H9 (cell line): ENCODE data around the gene ARHGEF17. TPM values are rescaled to one million over a fixed set of nuclear protein-coding genes. Genes with fewer than 3 reads are reported as not detected.
A peak's percentile ranks its signal among the peaks of the same experiment; 100 is the strongest.

Experiments used
- DNase-seq: peaks from one replicate; pipeline ENCODE4 v3.0.0-alpha.2; 2017
- H2AFZ ChIP-seq: one replicate; pipeline ENCODE4 v1.6.1; 2013; ENCODE audit warnings: mild to moderate bottlenecking, low read length, control low read depth, moderate library complexity
- H2AK5ac ChIP-seq: 2 replicates; pipeline ENCODE4 v1.6.1; 2013; ENCODE audit warnings: low read length, control low read depth, mixed read lengths; ENCODE audit not compliant: insufficient read length
- H2BK120ac ChIP-seq: one replicate; pipeline ENCODE4 v1.6.1; 2013; ENCODE audit warnings: low read depth, mild to moderate bottlenecking, low read length, control low read depth, inconsistent platforms; ENCODE audit not compliant: poor library complexity, severe bottlenecking
- H2BK12ac ChIP-seq: 2 replicates; pipeline ENCODE4 v1.6.1; 2013; ENCODE audit warnings: low read length, control low read depth, mixed read lengths, low read depth; ENCODE audit not compliant: insufficient read length
- H2BK15ac ChIP-seq: 2 replicates; pipeline ENCODE4 v1.6.1; 2013; ENCODE audit warnings: low read depth, low read length, control low read depth
- H2BK20ac ChIP-seq: one replicate; pipeline ENCODE4 v1.6.1; 2013; ENCODE audit warnings: low read depth, mild to moderate bottlenecking, low read length, control low read depth, inconsistent platforms; ENCODE audit not compliant: poor library complexity, severe bottlenecking
- H2BK5ac ChIP-seq: 2 replicates; pipeline ENCODE4 v1.6.1; 2013; ENCODE audit warnings: low read length, control low read depth, mixed read lengths; ENCODE audit not compliant: insufficient read length
- H3K14ac ChIP-seq: 2 replicates; pipeline ENCODE4 v1.6.1; 2013; ENCODE audit warnings: low read length, control low read depth; ENCODE audit not compliant: insufficient read depth
- H3K18ac ChIP-seq: 2 replicates; pipeline ENCODE4 v1.6.1; 2013; ENCODE audit warnings: low read depth, mild to moderate bottlenecking, mixed read lengths, low read length, control low read depth; ENCODE audit not compliant: insufficient read length
- H3K23ac ChIP-seq: 2 replicates; pipeline ENCODE4 v1.6.1; 2013; ENCODE audit warnings: low read length, control low read depth, mixed read lengths, low read depth; ENCODE audit not compliant: insufficient read length
- H3K23me2 ChIP-seq: 2 replicates; pipeline ENCODE4 v1.6.1; 2013; ENCODE audit warnings: low read depth, mild to moderate bottlenecking, mixed read lengths, low read length, control low read depth; ENCODE audit not compliant: insufficient read length, poor library complexity, severe bottlenecking
- H3K27ac ChIP-seq: 2 replicates; pipeline ENCODE4 v1.5.1; 2013; ENCODE audit warnings: low read length, control low read depth, mixed read lengths, low read depth; ENCODE audit not compliant: insufficient read length
- H3K27me3 ChIP-seq: 2 replicates; pipeline ENCODE4 v1.6.1; 2013; ENCODE audit warnings: low read length, control low read depth, inconsistent platforms; ENCODE audit not compliant: insufficient read depth
- H3K4ac ChIP-seq: 2 replicates; pipeline ENCODE4 v1.6.1; 2013; ENCODE audit warnings: low read depth, mild to moderate bottlenecking, control low read depth, inconsistent platforms, low read length, moderate library complexity
- H3K4me1 ChIP-seq: 2 replicates; pipeline ENCODE4 v1.6.1; 2013; ENCODE audit warnings: low read length, control low read depth, inconsistent platforms; ENCODE audit not compliant: insufficient read depth
- H3K4me2 ChIP-seq: 2 replicates; pipeline ENCODE4 v1.6.1; 2013; ENCODE audit warnings: low read length, control low read depth, mixed read lengths; ENCODE audit not compliant: insufficient read length, insufficient read depth
- H3K56ac ChIP-seq: 2 replicates; pipeline ENCODE4 v1.6.1; 2013; ENCODE audit warnings: low read depth, mild to moderate bottlenecking, mixed read lengths, low read length, control low read depth; ENCODE audit not compliant: insufficient read length
- H3K79me1 ChIP-seq: 2 replicates; pipeline ENCODE4 v1.6.1; 2013; ENCODE audit warnings: low read depth, mild to moderate bottlenecking, moderate library complexity, low read length, control low read depth, inconsistent platforms; ENCODE audit not compliant: insufficient read depth, poor library complexity, severe bottlenecking
- H3K79me2 ChIP-seq: 2 replicates; pipeline ENCODE4 v1.6.1; 2013; ENCODE audit warnings: low read length, control low read depth, inconsistent platforms; ENCODE audit not compliant: insufficient read depth
- H3K9ac ChIP-seq: 2 replicates; pipeline ENCODE4 v1.6.1; 2013; ENCODE audit warnings: low read length, control low read depth, mixed read lengths; ENCODE audit not compliant: insufficient read length; ENCODE audit errors: extremely low read depth
- H3K9me3 ChIP-seq: one replicate; pipeline ENCODE4 v1.6.1; 2013; ENCODE audit warnings: low read depth, low read length, inconsistent platforms; ENCODE audit not compliant: control insufficient read depth
- H3T11ph ChIP-seq: one replicate; pipeline ENCODE4 v1.6.1; 2013; ENCODE audit warnings: mild to moderate bottlenecking, low read length, control low read depth, inconsistent platforms
- H4K20me1 ChIP-seq: one replicate; pipeline ENCODE4 v1.6.1; 2013; ENCODE audit not compliant: control insufficient read depth, insufficient read length, insufficient read depth
- H4K5ac ChIP-seq: 2 replicates; pipeline ENCODE4 v1.6.1; 2013; ENCODE audit warnings: low read depth, mild to moderate bottlenecking, mixed read lengths, low read length, control low read depth; ENCODE audit not compliant: insufficient read length
- H4K8ac ChIP-seq: replicated peaks from 2 replicates; pipeline ENCODE4 v1.6.1; 2013; ENCODE audit warnings: low read length, control low read depth, mixed read lengths, low read depth; ENCODE audit not compliant: insufficient read length
- H4K91ac ChIP-seq: 2 replicates; pipeline ENCODE4 v1.6.1; 2013; ENCODE audit warnings: low read depth, mild to moderate bottlenecking, moderate library complexity, mixed read lengths, low read length, control low read depth; ENCODE audit not compliant: insufficient read length
- H3K27ac Mint-ChIP-seq, 3 experiments: 2 replicates in 2 of 3; 3 replicates in 1 of 3; pipeline ENCODE4 v1.8.0; 2020 to 2021; ENCODE audit warnings: mixed read lengths in 3 of 3, mild to moderate bottlenecking in 1 of 3, moderate library complexity in 1 of 3
- H3K27me3 Mint-ChIP-seq: 2 replicates; pipeline ENCODE4 v1.8.0; 2021; ENCODE audit warnings: low read depth, mild to moderate bottlenecking, moderate library complexity, mixed read lengths
- H3K36me3 Mint-ChIP-seq, 3 experiments: 2 replicates in 2 of 3; 3 replicates in 1 of 3; pipeline ENCODE4 v1.8.0; 2020 to 2021; ENCODE audit warnings: low read depth in 3 of 3, mixed read lengths in 3 of 3; ENCODE audit not compliant: insufficient read depth in 1 of 3
- H3K4me1 Mint-ChIP-seq, 2 experiments: 2 replicates each; pipeline ENCODE4 v1.8.0; 2020; ENCODE audit warnings: mixed read lengths in 2 of 2
- H3K4me3 Mint-ChIP-seq, 2 experiments: 2 replicates in 1 of 2; 3 replicates in 1 of 2; pipeline ENCODE4 v1.8.0; 2020 to 2021; ENCODE audit warnings: mild to moderate bottlenecking in 2 of 2, mixed read lengths in 2 of 2, moderate library complexity in 1 of 2
- H3K9me3 Mint-ChIP-seq, 2 experiments: 2 replicates in 1 of 2; 3 replicates in 1 of 2; pipeline ENCODE4 v1.8.0; 2020; ENCODE audit warnings: mild to moderate bottlenecking in 2 of 2, mixed read lengths in 2 of 2, moderate library complexity in 1 of 2
- WGBS: extraction: QIAGEN DNeasy Blood & Tissue Kit; methylation state at CpG from one replicate; pipeline ENCODE4 v1.1.7; 2013; ENCODE audit warnings: missing lambda C conversion rate, low lambda C conversion rate, mixed read lengths; ENCODE audit not compliant: insufficient read length; ENCODE audit errors: extremely low coverage; 5-methylcytosine and 5-hydroxymethylcytosine counted together
- total RNA-seq: library from RNA; stranded (reverse); gene quantifications from 2 replicates; pipeline ENCODE4 v1.2.1, GENCODE V29; 2021
- TF ChIP-seq, protein P1 (sequence below): fragments of 200-600 bp; sonication (generic); conservative IDR thresholded peaks from 3 replicates; pipeline ENCODE4 v1.8.0; 2021; ENCODE audit warnings: antibody characterized with exemption, mild to moderate bottlenecking

The ARHGEF17 gene
- total RNA-seq, 1 experiment from 2014 or later = 7.4 TPM

DNA sequence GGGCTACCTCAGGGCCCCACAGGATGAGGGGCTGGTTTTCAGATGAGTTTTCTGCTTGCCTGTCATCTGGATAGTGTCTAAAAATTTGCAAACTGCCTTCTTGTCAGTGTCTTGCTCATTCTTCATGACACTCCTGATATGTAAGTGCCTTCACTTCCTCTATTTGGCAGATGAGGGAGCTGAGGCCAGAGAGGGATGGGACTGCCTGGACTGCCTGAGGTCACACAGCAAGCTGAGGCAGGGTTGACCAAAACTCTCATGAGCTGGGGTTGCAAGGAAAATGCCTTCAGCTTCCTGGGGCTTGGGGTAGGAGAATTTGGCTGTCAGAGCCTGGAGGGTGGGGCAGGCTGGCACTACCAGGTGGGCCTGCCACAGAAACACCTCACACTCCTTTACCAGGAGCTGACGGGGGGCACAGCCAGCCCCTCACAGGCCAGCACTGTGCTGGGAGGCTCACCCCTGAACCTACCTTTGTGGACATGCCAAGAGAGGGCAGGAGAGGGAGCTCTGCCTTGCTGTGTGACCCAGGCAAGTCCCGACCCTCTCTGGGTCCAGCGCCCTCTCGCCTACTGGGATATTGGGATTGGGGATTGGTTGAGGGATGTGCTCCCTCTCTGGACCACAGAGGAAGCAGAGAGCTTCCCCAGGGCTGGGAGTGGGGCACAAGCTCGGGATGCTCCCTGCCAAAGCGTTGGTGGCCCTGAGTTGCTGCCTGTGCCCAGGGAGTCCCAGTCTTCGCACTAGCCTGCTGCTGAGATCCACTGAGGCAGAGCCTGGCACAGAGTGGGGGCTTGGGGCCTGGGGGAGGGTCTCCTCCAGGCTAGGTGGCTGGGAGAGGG lies 37.8 kb upstream of the ARHGEF17 start:
- no peak overlapping the region for H2BK5ac ChIP-seq
- H4K5ac ChIP-seq = no peak overlapping the region
- H3K79me2 ChIP-seq = no peaks in the 10 kb centered on the region
- no peaks in the 10 kb centered on the region for H3K23me2 ChIP-seq
- no peak overlapping the region; a peak in 1 of 7 replicates for H3K27ac Mint-ChIP-seq
- H3K27me3 Mint-ChIP-seq = peaks cover 14% of the 10 kb centered on the region
- DNase-seq = peak; percentile 47
- H3K4ac ChIP-seq = no peak overlapping the region
- no peak overlapping the region for H4K8ac ChIP-seq
- TF ChIP-seq, protein P1, sequence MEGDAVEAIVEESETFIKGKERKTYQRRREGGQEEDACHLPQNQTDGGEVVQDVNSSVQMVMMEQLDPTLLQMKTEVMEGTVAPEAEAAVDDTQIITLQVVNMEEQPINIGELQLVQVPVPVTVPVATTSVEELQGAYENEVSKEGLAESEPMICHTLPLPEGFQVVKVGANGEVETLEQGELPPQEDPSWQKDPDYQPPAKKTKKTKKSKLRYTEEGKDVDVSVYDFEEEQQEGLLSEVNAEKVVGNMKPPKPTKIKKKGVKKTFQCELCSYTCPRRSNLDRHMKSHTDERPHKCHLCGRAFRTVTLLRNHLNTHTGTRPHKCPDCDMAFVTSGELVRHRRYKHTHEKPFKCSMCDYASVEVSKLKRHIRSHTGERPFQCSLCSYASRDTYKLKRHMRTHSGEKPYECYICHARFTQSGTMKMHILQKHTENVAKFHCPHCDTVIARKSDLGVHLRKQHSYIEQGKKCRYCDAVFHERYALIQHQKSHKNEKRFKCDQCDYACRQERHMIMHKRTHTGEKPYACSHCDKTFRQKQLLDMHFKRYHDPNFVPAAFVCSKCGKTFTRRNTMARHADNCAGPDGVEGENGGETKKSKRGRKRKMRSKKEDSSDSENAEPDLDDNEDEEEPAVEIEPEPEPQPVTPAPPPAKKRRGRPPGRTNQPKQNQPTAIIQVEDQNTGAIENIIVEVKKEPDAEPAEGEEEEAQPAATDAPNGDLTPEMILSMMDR = 0 out of 3 replicates have a peak, but pooled peaks have one; percentile 12
- no peak overlapping the region for H2AFZ ChIP-seq
- H2BK120ac ChIP-seq = no peak overlapping the region
- no peak overlapping the region for H2BK20ac ChIP-seq
- no peak overlapping the region for H2BK12ac ChIP-seq
- H3K14ac ChIP-seq = no peak overlapping the region
- H3K23ac ChIP-seq = no peak overlapping the region
- H2BK15ac ChIP-seq = no peak overlapping the region
- H2AK5ac ChIP-seq = no peak overlapping the region
- no peaks in the 10 kb centered on the region; a peak in 1 of 5 replicates for H3K9me3 Mint-ChIP-seq
- no peak overlapping the region for H4K91ac ChIP-seq
- no peak overlapping the region for H3K18ac ChIP-seq
- H3K27ac ChIP-seq = no peak overlapping the region
- H3K4me1 Mint-ChIP-seq = peaks cover 26 to 45% of the 10 kb centered on the region in 2 experiments
- H3K9me3 ChIP-seq = no peaks in the 10 kb centered on the region
- no CpG with 5 or more reads among the region's 7 CpGs for WGBS
- H3K4me3 Mint-ChIP-seq = 0 out of 5 replicates have a peak overlapping the region, but pooled peaks of 1 of the 2 experiments have one; percentile 20
- no peak overlapping the region for H3T11ph ChIP-seq
- no peaks in the 10 kb centered on the region for H3K4me1 ChIP-seq
- no peaks in the 10 kb centered on the region; the same call in 1 of the 2 replicates for H3K27me3 ChIP-seq
- no peak overlapping the region for H3K56ac ChIP-seq
- H3K36me3 Mint-ChIP-seq = no peaks in the 10 kb centered on the region
- no peaks in the 10 kb centered on the region for H4K20me1 ChIP-seq
- no peak overlapping the region for H3K9ac ChIP-seq
- no peak overlapping the region for H3K4me2 ChIP-seq
- H3K79me1 ChIP-seq = no peaks in the 10 kb centered on the region
